ENCODE measurements around the gene LRRC8C. TPM values are rescaled to one million over a fixed set of nuclear protein-coding genes. Genes with fewer than 3 reads are reported as not detected.

Gene LRRC8C
- total RNA-seq, 1 donor from 2014 or later, result 7.7 TPM

DNA sequence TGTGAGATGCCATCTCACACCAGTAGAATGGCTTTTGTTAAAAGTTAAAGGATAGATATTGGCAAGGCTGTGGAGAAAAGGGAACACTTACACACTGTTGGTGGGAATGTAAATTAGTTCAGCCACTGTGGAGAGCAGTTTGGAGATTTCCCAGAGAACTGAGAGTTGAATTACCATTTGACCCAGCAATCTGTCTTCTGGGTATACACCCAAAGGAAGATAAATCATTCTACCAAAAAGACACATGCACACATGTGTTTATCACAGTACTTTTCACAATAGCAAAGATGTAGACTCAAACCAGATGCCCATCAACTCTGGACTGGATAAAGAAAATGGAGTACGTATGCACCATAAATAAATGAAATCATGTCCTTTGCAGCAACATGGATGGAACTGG lies 99.3 kb downstream of the LRRC8C start:
- no peak for DNase-seq (ENCODE audit: low spot score)

DNA sequence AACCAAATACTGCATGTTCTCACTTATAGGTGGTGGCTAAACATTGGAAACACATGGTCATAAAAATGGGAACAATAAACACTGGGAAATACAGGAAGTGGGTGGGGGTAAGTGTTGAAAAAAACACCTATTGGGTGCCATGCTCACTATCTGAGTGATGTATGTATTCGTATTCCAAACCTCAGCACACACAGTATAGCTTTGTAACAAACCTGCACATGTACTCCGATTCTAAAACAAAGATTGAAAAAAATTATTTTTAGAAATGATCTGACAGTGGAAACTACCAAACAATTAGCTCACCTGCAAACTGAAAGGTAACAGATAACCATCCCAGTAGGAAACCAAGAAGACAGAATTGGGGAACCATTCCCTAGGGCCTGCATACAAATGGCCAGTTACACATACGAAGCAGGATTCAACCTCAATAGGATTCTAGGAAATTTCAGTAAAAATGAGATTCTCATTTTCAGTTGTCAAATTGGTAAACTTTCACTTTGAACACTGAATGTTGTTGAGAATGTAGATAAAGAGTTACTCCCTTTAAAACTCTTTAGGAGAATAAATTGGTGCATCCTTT lies 99.8 kb downstream of the LRRC8C start:
- no peak for DNase-seq (ENCODE audit: low spot score)

DNA sequence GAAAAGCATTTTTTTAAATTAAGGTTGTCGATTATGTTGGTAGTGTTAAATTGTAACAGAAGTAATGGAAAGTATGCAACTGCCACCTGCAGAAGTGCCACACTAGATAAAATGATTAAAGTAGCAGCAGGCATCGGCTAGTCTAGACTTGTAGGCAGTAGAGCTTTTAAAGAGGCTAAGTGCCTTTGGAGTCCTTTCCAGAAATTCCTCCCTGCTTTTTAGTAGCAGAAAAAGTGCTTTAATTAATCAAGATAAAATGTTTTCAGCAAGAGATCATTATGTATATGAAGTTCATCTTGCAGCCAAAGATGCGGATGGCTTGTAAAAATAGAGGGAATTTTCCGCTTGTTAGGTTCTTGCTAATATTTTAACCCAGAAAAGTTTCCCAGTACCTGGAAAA lies 100.8 kb downstream of the LRRC8C start:
- no peak for DNase-seq (ENCODE audit: low spot score)

DNA sequence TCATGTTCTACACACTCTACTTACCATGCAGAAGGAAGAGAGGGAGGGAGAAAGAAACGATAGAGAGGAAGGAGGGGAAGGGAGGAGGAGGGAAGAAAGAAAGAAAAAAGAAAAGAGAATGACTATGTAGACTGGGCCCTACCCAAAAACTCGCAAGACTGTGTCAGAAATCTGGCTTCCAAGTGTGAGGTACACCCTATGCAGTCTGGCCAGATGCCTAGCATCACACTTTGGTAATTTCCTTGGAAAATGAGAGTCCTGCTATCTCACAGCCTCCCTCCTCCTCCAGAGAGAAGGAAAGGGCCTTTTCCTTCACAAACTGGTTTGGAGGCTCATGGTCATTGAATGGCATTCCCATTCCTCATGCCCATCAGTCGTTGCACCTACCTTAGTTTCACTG lies 101.5 kb downstream of the LRRC8C start:
- DNase-seq (ENCODE audit: low spot score), result no peak

DNA sequence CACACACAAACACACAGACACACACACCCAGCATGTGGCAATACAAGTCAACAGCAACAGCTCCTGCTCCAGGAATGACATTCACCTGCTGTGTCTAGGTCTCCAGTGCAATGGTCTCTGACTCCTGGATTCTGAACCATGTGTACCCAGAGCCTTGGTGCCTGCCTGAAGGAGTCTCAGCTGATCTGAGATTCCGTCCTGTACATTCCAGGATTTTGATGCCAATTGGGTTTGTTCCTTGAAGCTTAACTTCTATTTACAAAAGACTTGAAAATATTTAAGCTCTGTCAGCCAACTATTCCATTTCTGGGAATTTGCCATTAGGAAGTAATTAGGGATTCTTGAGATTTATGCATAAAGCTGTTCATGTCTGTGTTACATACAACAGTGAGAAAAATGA lies 102.6 kb downstream of the LRRC8C start:
- DNase-seq (ENCODE audit: low spot score), result no peak

DNA sequence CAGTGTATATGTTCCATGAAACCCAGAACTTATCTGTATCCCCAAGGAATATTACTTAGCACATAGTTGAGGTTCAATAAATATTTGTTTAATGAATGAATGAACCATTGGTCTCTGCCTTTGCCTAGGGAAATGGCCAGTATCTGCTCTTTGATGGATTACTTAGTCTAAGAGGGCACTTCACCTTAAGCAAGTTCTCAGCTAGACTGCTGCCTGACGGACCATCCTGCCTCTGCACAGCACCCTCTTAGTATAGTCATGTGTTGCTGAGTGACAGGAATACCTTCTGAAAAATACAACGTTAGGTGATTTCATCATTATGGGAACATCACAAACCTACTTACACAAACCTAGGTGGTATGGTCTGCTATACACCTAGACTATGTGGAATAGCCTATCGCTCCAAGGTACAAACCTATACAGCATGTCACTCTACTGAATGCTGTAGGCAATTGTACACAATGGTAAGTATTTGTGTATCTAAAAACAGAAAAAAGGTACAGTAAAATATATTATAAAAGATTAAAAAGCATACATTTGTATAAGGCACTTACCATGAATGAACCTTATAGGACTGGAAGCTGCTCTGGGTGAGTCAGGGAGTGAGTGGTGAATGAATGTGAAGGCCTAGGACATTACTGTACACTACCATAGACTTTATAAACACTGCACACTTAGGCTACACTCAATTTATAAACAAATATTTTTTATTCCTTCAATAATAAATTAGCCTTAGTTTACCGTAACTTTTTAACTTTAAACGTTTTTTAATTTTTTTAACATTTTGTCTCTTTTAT lies 104.2 kb downstream of the LRRC8C start:
- no peak for DNase-seq (ENCODE audit: low spot score)

DNA sequence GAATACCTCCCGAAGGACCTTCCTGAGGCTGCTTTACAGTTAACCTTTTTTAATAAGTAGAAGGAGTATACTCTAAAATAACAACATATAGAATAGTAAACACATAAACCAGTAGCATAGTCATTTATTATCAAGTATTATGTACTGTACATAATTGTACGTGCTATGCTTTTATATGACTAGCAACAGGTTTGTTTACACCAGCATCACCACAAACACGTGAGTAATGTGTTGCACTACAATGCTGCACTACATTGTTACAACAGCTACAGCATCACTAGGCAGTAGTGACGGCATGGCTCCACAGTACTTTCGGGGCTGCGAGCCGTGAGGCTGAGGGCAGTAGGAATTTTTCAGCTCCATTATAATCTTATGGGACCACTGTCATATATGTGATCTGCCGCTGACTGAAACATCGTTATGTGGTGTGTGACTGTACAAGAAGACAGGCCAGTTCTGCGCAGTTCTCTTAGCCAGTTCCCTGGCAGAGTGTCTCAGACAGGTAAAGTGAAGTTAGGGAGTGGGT lies 105.1 kb downstream of the LRRC8C start:
- DNase-seq (ENCODE audit: low spot score), result no peak

DNA sequence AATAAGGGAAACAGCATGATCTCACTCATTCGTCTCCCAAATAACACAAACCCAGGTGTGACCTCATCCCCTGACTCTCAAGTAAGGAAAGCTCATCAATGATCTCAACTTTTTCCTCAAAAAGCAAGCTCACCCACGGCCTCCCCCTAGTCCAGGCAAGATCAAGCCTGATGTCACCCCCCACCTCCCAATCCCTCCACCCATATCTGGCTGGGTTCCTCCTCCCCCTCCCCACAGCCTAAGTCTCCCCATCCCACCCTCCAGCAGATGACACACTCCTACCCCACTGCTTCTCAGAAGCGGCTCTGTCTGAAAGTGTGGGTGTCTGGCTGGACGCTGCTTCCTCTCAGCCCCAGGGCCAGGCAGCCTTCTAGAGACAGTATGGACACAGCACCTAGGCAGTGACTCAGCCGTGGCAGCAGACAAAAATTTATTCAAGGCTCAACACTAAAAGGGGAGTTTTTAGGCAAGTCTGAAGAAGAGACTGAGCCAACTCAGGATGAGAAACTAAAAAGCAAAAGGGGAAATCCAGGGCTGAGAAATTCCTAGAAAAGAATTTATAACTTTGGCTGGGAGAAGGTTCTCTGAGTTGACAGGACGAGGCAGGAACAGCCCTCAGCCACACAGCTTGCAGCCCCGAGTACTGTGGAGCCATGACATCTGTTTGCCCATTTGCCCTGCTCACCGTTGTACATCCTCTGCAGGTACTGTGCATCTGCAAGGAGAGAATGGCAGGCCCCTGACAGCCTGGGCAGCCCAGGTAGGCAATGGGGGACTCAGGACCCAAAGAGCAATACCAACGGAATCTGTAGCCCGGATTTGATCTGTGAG lies 106.3 kb downstream of the LRRC8C start:
- DNase-seq (ENCODE audit: low spot score), result no peak

DNA sequence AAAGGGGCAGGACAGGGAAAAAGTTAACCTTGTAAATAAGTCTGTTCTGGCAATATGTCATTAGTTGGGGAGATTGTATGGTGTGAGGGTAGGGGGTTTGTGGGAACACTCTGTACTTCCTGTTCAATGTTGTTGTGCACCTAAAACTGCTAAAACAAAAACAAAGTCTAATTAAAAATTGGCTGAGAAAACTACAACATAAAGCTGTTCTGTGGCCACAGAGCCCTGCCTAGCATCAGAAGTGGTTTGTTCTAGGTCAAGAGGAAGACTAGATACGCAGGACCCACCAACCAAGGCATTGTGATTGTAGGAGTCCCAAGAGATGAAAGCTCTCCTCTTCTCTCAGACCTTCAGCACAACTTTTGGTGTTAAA lies 106.9 kb downstream of the LRRC8C start:
- DNase-seq (ENCODE audit: low spot score), result no peak

DNA sequence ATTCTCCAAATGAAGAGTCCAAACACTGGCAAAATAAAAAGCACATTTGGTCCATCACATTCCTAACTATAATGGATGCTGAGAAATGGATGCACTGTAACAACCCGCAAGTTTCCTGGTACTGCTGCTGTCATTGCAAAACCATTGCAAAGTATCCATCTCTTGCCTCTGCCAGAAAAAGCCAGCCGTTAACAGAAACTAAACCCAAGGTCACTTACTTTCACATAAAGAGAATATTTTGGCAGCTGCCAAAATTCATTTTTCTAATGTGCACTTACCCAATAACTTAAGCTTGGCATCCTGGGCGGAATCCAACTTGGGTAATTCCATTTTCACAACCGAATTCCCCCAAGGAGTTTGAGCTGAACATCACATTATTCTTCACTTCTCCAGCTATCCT lies 110.9 kb downstream of the LRRC8C start:
- no peak for DNase-seq (ENCODE audit: low spot score)

DNA sequence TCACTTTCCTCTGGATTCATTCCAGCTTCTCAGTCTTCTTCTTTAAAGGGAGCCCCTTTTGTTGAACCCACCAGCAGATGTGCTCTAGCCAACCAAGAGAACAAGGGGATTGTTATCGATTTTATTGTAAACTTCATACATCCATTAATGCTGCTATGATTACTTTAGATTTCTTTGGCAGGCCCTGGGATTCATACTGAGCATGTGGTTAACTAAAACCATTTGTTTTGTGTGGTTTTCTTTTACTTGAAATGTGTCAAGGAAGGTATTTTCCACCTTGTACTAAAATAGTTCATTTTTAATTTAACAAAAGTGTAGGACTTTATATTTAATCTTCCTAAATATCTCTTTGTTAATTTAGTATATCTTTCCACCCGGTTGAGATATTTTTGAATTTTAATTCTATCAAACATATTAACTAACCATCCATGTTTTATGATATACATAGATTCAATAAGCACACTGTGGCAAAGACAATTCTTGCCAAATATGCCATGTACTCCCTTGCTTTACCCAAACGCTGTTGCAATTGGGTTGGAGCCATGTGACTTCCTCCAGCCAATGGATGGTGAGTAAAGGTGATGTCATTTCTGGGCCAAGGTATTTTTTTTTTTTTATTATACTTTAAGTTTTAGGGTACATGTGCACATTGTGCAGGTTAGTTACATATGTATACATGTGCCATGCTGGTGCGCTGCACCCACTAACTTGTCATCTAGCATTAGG lies 113.7 kb downstream of the LRRC8C start:
- no peak for DNase-seq (ENCODE audit: low spot score)

DNA sequence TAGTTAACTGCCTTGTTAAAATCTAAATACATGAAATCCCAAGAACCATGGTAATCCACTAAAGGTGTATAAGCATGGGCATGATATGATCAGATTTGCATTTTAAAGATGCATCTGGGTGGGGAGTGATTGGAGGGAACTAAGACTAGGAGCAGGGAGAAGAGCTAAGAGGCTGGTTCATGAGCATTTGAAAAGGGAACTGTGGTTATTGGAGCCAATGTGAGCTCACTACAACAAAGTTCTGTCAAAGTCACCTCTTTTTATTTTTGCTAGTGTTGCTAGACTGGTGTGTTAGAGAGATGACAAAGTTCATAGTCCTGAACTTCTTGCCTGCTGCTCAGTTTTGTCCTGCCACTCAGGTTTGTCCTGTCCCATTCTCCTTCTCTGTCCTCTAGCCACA lies 120.8 kb downstream of the LRRC8C start:
- no peak for DNase-seq (ENCODE audit: low spot score)

DNA sequence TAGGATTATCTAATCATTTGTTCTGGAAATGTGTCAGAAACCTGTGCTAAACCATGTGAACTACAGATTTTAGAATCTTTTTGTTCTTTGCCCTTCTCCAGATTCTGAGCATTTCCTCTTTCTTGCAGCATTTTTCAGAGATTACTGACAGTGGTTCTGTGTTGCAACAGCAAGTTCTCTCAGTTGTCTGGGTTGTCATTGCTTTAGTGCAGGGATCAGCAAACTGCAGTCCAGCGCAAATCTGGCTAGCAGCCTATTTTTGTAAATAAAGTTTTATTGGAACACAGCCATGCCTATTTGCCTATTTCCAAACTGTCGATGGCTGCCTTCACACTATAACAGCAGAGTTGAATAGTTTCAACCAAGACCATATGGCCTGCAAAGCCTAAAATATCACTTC lies 121.6 kb downstream of the LRRC8C start:
- DNase-seq (ENCODE audit: low spot score), result peak; percentile 78

DNA sequence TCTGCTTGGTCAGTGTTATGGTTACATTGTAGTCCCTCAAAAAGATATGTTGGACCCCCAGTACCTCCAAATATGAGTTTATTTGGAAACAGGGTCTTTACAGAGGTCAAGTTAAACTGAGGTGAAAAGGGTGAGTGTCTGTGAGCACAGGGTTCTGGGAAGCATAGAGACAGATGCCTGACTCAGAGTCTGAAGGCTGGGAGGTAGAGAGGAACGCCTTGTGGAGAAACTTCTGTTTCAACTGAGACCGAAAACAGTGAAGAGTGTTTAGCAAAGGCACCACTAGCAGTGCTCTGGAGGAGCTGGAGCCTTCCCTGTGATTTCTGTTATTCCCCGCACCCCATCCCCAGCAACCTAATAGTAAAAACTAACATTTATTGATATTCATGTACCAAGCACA lies 122.7 kb downstream of the LRRC8C start:
- DNase-seq (ENCODE audit: low spot score), result no peak

DNA sequence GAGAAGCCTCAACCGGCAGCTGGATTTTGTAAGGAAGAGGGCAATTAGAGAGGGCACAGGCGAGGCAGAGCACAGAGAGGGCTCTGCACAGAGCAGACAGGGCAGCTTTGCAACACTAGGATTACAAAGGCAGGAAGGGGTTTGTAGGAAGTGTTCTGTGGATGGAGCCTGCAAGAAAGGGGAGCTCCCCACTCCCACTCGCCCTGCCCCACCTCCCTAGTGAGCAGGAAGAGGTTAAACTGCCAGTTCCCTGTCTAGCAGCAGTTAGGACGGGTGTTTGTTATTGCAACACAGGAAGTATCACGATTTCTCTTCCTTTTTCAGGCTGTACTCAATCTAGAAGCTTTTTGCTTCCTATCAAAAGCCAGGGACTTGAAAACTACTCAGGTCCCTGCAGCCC lies 124.6 kb downstream of the LRRC8C start:
- DNase-seq (ENCODE audit: low spot score), result peak; percentile 57

DNA sequence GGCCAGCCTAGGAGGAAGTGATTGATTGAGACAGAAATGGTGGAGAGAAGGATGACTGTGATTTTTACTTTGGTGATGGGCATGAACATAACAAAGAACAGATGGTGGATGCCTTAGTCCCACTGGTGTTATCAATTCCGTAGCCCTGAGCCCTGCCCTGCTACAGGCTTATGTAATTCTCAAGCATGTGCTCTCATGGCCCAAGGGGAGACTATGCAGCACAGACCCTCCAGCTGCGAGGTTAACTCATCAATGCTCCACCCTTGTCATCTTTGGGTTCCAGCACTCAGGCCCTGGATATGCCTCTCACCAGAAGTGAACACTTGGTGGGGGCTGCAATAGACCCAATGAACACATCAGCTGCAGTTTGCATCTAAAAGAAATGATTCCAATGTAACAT lies 125.2 kb downstream of the LRRC8C start:
- no peak for DNase-seq (ENCODE audit: low spot score)

DNA sequence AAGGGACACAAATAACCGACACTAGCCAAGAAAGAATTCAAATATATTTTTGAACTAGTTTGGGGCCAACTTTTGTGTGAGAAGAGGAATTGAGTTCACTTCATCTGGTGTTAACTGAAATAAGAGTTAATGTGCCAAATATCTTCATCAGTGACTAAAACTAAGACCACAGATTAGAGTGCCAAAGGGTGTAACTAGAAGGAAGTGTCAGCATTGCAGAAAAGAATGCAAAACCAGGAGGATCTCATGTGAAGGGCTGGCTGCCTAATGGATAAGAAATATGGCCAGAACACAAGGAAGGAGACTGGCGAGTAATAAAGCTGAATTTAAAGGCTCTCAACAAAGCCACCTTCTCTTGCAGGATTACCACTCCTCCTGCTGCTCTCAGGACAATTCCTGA lies 126.1 kb downstream of the LRRC8C start:
- no peak for DNase-seq (ENCODE audit: low spot score)

DNA sequence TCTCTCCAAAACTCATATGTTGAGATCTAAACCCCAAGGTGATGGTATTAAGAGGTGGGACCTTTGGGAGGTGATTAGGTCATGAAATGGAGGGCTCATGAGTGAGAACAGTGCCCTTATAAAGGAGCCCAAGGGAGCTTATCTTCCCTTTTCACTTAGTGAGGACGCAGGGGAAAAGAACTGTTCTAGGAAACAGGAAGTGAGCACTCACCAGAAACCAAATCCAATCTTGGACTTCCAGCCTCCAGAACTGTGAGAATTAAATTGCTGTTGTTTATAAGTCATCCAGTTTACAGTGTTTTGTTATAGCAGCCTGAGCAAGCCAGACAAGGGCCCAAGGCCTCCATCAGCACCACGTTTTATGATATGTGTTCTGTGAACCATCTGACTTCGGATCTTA lies 127.6 kb downstream of the LRRC8C start:
- no peak for DNase-seq (ENCODE audit: low spot score)

DNA sequence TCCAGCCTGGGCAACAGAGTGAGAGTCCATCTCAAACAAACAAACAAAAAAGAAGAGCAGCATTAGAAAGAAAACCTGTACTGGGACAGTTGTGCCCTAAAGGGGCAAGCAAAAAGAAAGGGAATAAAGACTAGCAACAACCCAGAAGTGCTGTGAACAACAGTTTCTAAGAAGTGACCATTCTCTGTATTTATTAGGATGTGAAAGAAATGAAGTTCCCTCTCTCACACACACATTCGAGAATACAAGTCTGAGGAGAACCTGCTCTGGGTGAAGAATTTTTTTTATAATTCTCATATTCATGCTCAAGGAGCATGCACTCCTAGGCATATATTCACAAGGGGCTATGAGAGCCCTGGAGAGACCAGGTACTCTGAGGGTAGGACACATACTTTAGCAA lies 128.4 kb downstream of the LRRC8C start:
- no peak for DNase-seq (ENCODE audit: low spot score)

DNA sequence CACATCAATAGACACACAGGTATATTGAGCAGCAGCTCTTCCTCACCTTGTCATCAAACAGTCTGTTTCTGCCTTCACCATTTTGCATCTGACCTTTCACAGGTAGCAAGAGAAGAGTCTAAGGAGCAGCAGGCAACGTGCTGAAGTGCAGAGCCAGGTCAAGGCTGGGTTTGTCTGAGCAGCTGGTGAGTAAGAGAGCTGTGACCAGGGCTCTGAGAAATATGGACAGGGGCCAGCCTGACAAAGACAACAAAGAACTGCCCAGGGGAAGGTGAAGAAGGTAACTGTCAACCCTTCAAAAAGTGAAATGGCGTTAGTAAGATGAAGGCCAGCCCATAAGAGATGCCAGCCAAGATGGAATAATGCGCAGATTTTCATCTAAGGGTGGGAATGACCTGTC lies 129.0 kb downstream of the LRRC8C start:
- DNase-seq (ENCODE audit: low spot score), result no peak

DNA sequence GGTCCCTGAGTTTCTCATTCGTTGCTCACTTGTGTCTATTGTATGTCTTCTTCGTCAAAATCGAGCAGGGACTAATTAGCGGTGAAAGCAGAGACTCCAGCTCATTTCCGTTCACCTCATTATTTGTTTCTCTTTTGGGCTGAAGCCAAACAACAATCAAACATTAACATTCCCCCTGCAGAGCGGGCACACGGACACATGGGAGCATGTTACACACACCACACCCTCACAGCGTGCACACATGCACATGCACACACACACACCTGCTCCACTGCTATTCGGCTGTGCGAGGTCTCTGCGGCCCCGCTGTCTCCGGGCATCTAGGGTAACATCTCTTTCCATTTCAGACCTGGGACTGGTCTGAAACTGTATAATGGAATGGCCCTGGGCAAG lies 129.5 kb downstream of the LRRC8C start:
- no peak for DNase-seq (ENCODE audit: low spot score)

Measured in umbilical cord (tissue), 2 donors.